HCT116 (cell line): ENCODE measurements around the gene HMGCS2. TPM values are rescaled to one million over a fixed set of nuclear protein-coding genes. Genes with fewer than 3 reads are reported as not detected.

Experiments used
- ATAC-seq: fragments of 200-7000 bp; cut with Tn5 transposase; 2 replicates; pipeline ENCODE4 v1.9.1; 2020; ENCODE audit warnings: mild to moderate bottlenecking, moderate library complexity
- BruUV-seq: library from RNA; stranded (reverse); fragments of 400-500 nt; replicated peaks from 2 replicates; lab custom pipeline; 2021; lab: Mats Ljungman, UMichigan
- CTCF ChIA-PET: fragments of 300-600 bp; sonication (Branson Sonifier 250); formaldehyde crosslinking; loops from one replicate; lab custom pipeline; 2021; ENCODE audit warnings: antibody characterized with exemption; lab: Charles Lee
- POLR2A ChIA-PET: fragments of 300-600, 350-600 bp; sonication (Branson Sonifier 250); formaldehyde crosslinking; loops from one replicate; lab custom pipeline; 2021; ENCODE audit warnings: antibody characterized with exemption; lab: Charles Lee
- RAD21 ChIA-PET, 2 experiments: fragments of 300-600 bp; sonication (Branson Sonifier 250); formaldehyde crosslinking; loops; one replicate each; lab custom pipeline; 2023; ENCODE audit warnings: low total read pairs in 2 of 2; ENCODE audit not compliant: uncharacterized antibody in 2 of 2, unreplicated experiment in 2 of 2, low non-redundant PET in 1 of 2; lab: Charles Lee
- DNase-seq: peaks from one replicate; pipeline ENCODE4 v3.0.0-alpha.2; 2010; ENCODE audit warnings: low read depth, low spot score
- H2AFZ ChIP-seq: fragments of 200-600 bp; shearing (Covaris generic), sonication (generic); 2 replicates; pipeline ENCODE4 v1.6.1; 2017; ENCODE audit warnings: low read depth, mixed run types, mixed read lengths, antibody characterized with exemption, low read length; ENCODE audit not compliant: poor library complexity, severe bottlenecking
- H3K27ac ChIP-seq: 2 replicates; pipeline ENCODE4 v1.5.1; 2012; ENCODE audit warnings: low read depth, low read length
- H3K27me3 ChIP-seq: fragments of 200-600 bp; sonication (generic); 2 replicates; pipeline ENCODE4 v1.6.1; 2016; ENCODE audit warnings: mixed run types, low read length, mixed read lengths; ENCODE audit not compliant: insufficient read depth
- H3K36me3 ChIP-seq, 2 experiments: fragments of 200-500 bp in 1 of 2; fragments of 200-600 bp in 1 of 2; sonication (Bioruptor generic) in 1 of 2; sonication (generic) in 1 of 2; 2 replicates each; pipeline versions ENCODE4 v1.5.1 to v1.6.1; 2014 to 2016; ENCODE audit warnings: low read length in 2 of 2, inconsistent platforms in 1 of 2, mixed read lengths in 1 of 2, mixed run types in 1 of 2; ENCODE audit not compliant: insufficient read depth in 2 of 2, control insufficient read depth in 1 of 2
- H3K4me1 ChIP-seq, 2 experiments: fragments of 200-600 bp in 1 of 2; sonication (generic) in 1 of 2; 2 replicates each; pipeline versions ENCODE4 v1.5.1 to v1.6.1; 2012 to 2017; ENCODE audit warnings: low read length in 2 of 2, inconsistent platforms in 1 of 2, mild to moderate bottlenecking in 1 of 2, mixed read lengths in 1 of 2, mixed run types in 1 of 2, moderate library complexity in 1 of 2; ENCODE audit not compliant: insufficient read depth in 2 of 2, control insufficient read depth in 1 of 2
- H3K4me2 ChIP-seq: fragments of 200-600 bp; sonication (generic); 2 replicates; pipeline ENCODE4 v1.6.1; 2017; ENCODE audit warnings: mixed run types, low read length, mixed read lengths
- H3K4me3 ChIP-seq, 2 experiments: fragments of 200-600 bp in 1 of 2; sonication (generic) in 1 of 2; replicated peaks in 1 of 2; 2 replicates each; pipeline ENCODE4 v1.5.1; 2011 to 2016; ENCODE audit warnings: low read length in 2 of 2, control low read depth in 1 of 2, low read depth in 1 of 2, mild to moderate bottlenecking in 1 of 2, mixed read lengths in 1 of 2, mixed run types in 1 of 2
- H3K79me2 ChIP-seq: fragments of 200-600 bp; sonication (generic); 2 replicates; pipeline ENCODE4 v1.6.1; 2017; ENCODE audit warnings: mild to moderate bottlenecking, mixed run types, low read length, moderate library complexity, mixed read lengths; ENCODE audit not compliant: insufficient read depth
- H3K9ac ChIP-seq: fragments of 200-600 bp; sonication (generic); 2 replicates; pipeline ENCODE4 v1.6.1; 2016; ENCODE audit warnings: low read length, mixed read lengths
- H3K9me2 ChIP-seq: fragments of 200-600 bp; sonication (generic), shearing (Covaris generic); 2 replicates; pipeline ENCODE4 v1.6.1; 2017; ENCODE audit warnings: mixed run types, mild to moderate bottlenecking, moderate library complexity; ENCODE audit not compliant: insufficient read depth
- H3K9me3 ChIP-seq, 2 experiments: fragments of 200-500 bp in 1 of 2; fragments of 200-600 bp in 1 of 2; sonication (Bioruptor generic) in 1 of 2; sonication (generic) in 1 of 2; 2 replicates each; pipeline ENCODE4 v1.6.1; 2014 to 2017; ENCODE audit warnings: low read length in 2 of 2, mixed read lengths in 2 of 2, inconsistent platforms in 1 of 2, low read depth in 1 of 2, mild to moderate bottlenecking in 1 of 2, mixed run types in 1 of 2, moderate library complexity in 1 of 2; ENCODE audit not compliant: control insufficient read depth in 1 of 2, insufficient read depth in 1 of 2
- H4K20me1 ChIP-seq: fragments of 200-600 bp; sonication (generic), shearing (Covaris generic); 2 replicates; pipeline ENCODE4 v1.6.1; 2017; ENCODE audit warnings: mixed run types, mild to moderate bottlenecking, moderate library complexity; ENCODE audit not compliant: insufficient read depth
- CBX3 ChIP-seq: IDR thresholded peaks from 2 replicates; pipeline ENCODE4 v1.6.1; 2012; ENCODE audit warnings: low read depth
- EGR1 ChIP-seq: IDR thresholded peaks from 2 replicates; pipeline ENCODE4 v1.6.1; 2012; ENCODE audit warnings: low read depth
- EZH2 ChIP-seq: fragments of 200-600 bp; sonication (generic); IDR thresholded peaks from 2 replicates; pipeline ENCODE4 v1.6.1; 2017; ENCODE audit warnings: antibody characterized with exemption, mixed run types
- EZH2phosphoT487 ChIP-seq: fragments of 200-600 bp; IDR thresholded peaks from 2 replicates; pipeline ENCODE4 v1.6.1; 2018; ENCODE audit warnings: antibody characterized with exemption, borderline replicate concordance
- FOSL1 ChIP-seq: IDR thresholded peaks from 2 replicates; pipeline ENCODE4 v1.6.1; 2012; ENCODE audit warnings: low read depth
- JUND ChIP-seq: IDR thresholded peaks from 2 replicates; pipeline ENCODE4 v1.6.1; 2012
- POLR2A ChIP-seq: IDR thresholded peaks from 2 replicates; pipeline ENCODE4 v1.7.0; 2011; ENCODE audit warnings: borderline replicate concordance; ENCODE audit not compliant: insufficient read depth, insufficient read length; ENCODE audit errors: extremely low read depth
- POLR2AphosphoS5 ChIP-seq: IDR thresholded peaks from 2 replicates; pipeline ENCODE4 v1.6.1; 2011; ENCODE audit warnings: mild to moderate bottlenecking, low read depth, low read length, moderate library complexity
- RAD21 ChIP-seq: IDR thresholded peaks from 2 replicates; pipeline ENCODE4 v1.6.1; 2012; ENCODE audit warnings: low read depth, mild to moderate bottlenecking
- SIN3A ChIP-seq: IDR thresholded peaks from 2 replicates; pipeline ENCODE4 v1.6.1; 2012; ENCODE audit warnings: low read depth
- SP1 ChIP-seq: IDR thresholded peaks from 2 replicates; pipeline ENCODE4 v1.6.1; 2012; ENCODE audit warnings: low read depth
- ZFX ChIP-seq: fragments of 450-650 bp; IDR thresholded peaks from 2 replicates; pipeline ENCODE4 v1.6.1; 2017
- intact Hi-C: fragments of 100-400 bp; cut with micrococcal nuclease; formaldehyde crosslinking; loops from 2 replicates; pipeline ENCODE4 v1.10.0; 2022
- total RNA-seq: library from RNA; stranded (reverse); gene quantifications from one replicate; pipeline ENCODE4 v1.2.1, GENCODE V29; 2021; ENCODE audit not compliant: unreplicated experiment
- TF ChIP-seq, protein P1 (sequence below): IDR thresholded peaks from 2 replicates; pipeline ENCODE4 v1.6.1; 2012
- TF ChIP-seq, protein P2 (sequence below): IDR thresholded peaks from 2 replicates; pipeline ENCODE4 v1.6.1; 2012

Gene HMGCS2
- total RNA-seq, 1 experiment from 2014 or later: 0.20 TPM

- TF ChIP-seq SIN3A (no peak), SP1 (no peak), ZFX (no peak), JUND (no peak), EZH2 (no peak), POLR2A (no peak), FOSL1 (no peak), POLR2AphosphoS5 (no peak)
- TF ChIP-seq, protein P1, sequence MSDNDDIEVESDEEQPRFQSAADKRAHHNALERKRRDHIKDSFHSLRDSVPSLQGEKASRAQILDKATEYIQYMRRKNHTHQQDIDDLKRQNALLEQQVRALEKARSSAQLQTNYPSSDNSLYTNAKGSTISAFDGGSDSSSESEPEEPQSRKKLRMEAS: no peak
- TF ChIP-seq, protein P2, sequence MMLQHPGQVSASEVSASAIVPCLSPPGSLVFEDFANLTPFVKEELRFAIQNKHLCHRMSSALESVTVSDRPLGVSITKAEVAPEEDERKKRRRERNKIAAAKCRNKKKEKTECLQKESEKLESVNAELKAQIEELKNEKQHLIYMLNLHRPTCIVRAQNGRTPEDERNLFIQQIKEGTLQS: no peak
These were observed 64.8 kb downstream of the HMGCS2 start (continued) for GRCh38 chr1:119703666-119704450.

DNA sequence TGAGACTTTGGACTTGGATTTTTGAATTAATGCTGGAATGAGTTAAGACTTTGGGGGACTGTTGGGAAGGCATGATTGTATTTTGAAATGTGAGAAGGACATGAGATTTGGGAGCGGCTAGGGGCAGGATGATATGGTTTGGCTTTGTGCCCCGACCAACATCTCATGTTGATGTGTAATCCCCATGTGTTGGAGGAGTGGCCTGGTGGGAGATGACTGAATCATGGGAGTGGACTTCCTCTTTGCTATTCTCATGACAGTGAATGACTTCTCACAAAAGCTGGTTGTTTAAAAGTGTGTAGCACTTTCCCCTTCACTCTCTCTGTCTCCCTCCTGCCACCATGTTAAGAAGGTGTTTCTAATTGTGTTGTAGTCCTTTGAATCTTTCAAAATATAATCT, 66.3 kb downstream of the HMGCS2 start:
- CTCF ChIA-PET: no interaction called here
- H3K36me3 ChIP-seq: no peaks in the 10 kb centered on the region
- BruUV-seq: no TSS peak
- TF ChIP-seq POLR2AphosphoS5 (no peak), EZH2phosphoT487 (no peak), EGR1 (no peak), RAD21 (no peak), FOSL1 (no peak), CBX3 (no peak), POLR2A (no peak)
- TF ChIP-seq, protein P2: no peak
- TF ChIP-seq, all 23 proteins: peak for 0
- Histone ChIP-seq H3K9me3 (peaks cover 4 to 6% of the 10 kb centered on the region in 2 experiments; a peak in 2 of 4 replicates), H3K9me2 (no peaks in the 10 kb centered on the region), H3K9ac (no peak overlapping the region), H3K27me3 (no peaks in the 10 kb centered on the region), H3K4me2 (no peak overlapping the region), H2AFZ (no peak overlapping the region), H4K20me1 (no peaks in the 10 kb centered on the region), H3K79me2 (no peaks in the 10 kb centered on the region), H3K4me1 (no peaks in the 10 kb centered on the region), H3K27ac (no peak overlapping the region), H3K4me3 (no peak overlapping the region)
- no peak for DNase-seq
- ATAC-seq: no peak
- intact Hi-C loops: no loop called here
- ChIA-PET RAD21 (no interaction called here), POLR2A (interaction anchor here (1.5 kb wide), 1 partner anchor 10 kb away, joined by 8 read pairs; the partner anchor contains the start of gene PHGDH)
